SKM-1 treated with dmso at 0.1 percent for 144 hours (cell line): ENCODE measurements around the gene TMPRSS11E.
"Not testable (repeated sequence)": the region's sequence is repeated elsewhere in the genome, so short reads cannot be mapped to it uniquely, and the experiment has no call there.

Experiments
- DNase-seq: peaks from one replicate; lab custom pipeline; 2025; ENCODE audit not compliant: unreplicated experiment; lab: John Stamatoyannopoulos, UW

Gene TMPRSS11E, protein sequence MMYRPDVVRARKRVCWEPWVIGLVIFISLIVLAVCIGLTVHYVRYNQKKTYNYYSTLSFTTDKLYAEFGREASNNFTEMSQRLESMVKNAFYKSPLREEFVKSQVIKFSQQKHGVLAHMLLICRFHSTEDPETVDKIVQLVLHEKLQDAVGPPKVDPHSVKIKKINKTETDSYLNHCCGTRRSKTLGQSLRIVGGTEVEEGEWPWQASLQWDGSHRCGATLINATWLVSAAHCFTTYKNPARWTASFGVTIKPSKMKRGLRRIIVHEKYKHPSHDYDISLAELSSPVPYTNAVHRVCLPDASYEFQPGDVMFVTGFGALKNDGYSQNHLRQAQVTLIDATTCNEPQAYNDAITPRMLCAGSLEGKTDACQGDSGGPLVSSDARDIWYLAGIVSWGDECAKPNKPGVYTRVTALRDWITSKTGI

DNA sequence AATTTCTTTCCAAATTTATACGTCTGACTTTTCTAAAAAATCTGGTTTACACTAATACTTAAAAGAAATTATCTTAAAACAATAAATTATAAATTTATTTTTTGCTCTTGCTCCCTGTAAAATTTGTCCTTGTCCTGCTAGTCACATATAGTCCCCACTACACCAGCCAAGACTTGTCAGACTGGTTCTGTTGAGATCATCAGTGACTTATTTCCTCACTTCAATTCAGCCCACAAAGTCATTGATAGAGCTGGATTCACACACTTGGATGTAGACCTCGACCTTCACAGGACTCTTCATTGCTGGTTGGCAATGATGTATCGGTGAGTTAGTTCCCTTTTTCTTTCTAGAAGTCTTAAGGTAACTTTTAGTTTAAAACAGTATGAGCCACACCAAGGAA lies at the start of gene TMPRSS11E:
TMPRSS11E (plus strand) TSS at position 263 of the 400 bp plus-strand sequence; CDS start at position 313, 50 bp downstream.
- DNase-seq: no peak

DNA sequence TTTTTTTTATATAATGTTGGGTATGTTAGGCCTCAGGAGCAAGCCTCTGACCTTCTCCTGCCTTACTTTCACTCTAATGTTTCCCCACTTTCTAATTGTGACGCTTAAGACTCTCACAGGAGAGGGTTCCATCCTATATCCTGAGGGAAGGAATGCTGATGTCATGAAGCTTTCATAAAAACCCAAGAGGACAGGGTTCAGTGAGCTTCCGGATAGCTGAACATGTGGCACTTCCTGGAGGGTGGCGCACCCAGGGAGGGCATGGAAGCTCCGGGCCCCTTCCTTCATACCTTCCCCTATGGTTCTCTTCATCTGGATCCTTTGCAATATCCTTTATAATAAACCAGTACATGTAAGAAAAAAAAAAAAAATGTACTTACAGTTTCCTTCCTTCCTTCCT lies 48.0 kb upstream of the TMPRSS11E start:
- DNase-seq: no peak

DNA sequence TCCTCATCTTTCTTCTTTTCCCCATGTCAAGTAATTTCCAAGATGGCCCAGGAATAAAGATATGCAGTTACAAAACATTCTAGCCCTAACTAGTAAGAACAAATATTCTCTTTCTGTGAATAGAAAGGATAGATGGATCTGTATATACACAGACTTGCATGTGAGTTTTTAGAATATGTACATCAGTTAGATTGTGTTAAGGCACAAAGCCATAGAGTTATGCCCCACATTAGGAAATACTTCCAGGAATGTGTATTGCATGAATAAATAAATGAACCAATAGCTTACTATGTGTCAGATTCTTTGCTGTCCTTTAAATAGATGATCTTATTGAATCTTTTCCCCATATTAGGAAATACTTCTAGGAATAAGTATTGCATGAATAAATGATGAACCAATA lies 46.0 kb upstream of the TMPRSS11E start:
- DNase-seq: no peak

DNA sequence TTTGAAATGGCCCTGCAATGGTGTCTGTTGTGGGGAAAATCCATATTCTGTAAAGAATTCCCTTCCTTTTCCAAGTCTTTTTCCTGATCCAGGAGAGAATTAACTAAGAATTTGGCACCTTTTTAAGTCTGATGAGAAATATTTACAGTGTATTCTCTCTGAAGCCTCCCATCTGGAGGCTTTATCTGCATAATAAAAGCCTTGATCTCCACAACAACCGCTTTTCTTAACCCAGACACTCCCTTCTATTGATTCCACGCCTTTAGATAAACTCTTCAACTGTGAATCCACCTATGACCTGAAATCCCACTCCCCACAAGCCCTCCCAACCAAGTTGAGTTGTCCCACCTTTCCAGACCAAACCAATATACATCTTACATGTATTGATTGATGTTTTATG lies 43.1 kb upstream of the TMPRSS11E start:
- no peak for DNase-seq

DNA sequence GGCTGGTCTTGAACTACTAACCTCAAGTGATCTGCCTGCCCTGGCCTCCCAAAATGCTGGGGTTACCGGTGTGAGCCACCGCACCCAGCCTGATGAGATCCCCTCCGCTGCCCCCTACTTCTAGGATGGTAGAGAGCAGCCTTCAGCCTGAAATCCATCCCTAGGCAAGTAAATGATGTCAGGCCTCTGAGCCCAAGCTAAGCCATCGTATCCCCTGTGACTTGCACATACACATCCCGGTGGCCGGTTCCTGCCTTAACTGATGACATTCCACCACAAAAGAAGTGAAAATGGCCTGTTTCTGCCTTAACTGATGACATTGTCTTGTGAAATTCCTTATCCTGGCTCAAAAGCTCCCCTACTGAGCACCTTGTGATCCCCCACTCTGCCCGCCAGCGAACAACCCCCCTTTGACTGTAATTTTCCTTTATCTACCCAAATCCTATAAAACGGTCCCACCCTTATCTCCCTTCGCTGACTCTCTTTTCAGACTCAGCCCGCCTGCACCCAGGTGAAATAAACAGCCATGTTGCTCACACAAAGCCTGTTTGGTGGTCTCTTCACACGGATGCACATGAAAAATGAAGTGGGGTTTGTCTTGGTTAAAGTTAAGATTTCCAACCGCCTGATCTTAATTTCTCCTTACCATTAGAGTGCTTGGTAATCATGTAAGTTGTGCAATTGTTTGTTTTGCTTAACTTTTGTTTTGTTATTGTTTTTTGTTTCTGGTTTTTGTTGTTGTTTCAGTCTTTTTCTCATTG lies 41.4 kb upstream of the TMPRSS11E start:
- DNase-seq: not testable (repeated sequence)

DNA sequence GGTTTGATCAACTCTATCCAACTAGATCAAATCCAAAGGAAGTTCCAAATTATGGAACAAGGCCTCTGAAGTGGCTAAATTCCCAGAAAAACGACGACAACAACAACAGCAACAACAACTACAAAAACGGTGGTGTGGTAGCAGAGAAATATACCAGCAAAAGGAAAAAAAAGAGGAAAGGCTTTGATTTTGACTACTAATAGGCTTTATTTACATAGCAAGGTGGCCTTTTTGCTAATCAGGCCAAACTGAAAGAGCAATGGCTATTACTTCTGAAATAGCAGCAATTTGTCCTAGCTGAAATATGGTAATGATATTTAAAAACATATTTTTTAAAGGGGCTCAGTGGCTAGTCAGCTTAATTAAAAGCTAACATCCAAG lies 40.8 kb upstream of the TMPRSS11E start:
- no peak for DNase-seq

DNA sequence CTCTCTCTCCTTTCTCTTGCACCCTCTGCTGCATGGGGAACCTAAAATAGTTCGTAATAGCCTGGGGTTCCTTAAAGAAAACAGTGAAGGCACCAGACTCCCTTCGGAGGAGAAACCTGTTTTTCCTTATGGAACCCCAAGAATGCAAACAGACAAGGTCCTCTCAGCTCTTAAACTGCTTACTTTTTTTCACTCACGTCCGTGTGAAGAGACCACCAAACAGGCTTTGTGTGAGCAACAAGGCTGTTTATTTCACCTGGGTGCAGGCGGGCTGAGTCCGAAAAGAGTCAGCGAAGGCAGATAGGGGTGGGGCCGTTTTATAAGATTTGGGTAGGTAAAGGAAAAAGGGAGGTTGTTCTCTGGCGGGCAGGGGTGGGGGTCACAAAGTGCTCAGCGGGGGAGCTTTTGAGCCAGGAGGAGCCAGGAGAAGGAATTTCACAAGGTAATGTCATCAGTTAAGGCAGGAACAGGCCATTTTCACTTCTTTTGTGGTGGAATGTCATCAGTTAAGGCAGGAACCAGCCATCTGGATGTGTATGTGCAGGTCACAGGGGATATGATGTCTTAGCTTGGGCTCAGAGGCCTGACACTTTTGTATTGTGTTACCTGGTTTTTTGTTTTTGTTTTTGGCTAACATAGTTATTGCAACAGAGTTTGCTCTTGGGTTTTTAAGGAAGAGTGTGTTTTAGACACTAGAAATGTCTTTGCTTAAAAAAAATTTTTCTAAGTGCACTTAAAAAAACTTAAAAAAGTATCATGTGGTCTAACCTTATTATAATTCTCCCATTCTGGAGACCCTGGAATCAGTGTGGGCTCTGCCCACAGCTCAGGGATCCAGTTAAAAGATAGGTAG lies 40.0 kb upstream of the TMPRSS11E start:
- DNase-seq: not testable (repeated sequence)

DNA sequence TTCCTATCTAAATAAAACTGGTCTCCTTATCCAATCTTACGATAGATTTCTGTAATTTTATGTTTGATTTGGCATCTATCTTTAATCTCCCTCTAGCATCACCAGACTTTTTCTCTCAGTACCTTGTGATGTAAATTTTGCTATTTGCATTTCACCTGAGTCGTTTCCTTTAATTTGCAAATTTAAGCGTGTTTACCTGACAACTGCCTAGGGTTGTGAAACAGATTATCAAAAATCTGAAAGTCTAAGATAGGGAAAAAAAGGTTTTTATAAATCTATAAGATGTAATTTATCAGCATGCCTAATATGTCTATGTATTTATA lies 39.4 kb upstream of the TMPRSS11E start:
- no peak for DNase-seq

DNA sequence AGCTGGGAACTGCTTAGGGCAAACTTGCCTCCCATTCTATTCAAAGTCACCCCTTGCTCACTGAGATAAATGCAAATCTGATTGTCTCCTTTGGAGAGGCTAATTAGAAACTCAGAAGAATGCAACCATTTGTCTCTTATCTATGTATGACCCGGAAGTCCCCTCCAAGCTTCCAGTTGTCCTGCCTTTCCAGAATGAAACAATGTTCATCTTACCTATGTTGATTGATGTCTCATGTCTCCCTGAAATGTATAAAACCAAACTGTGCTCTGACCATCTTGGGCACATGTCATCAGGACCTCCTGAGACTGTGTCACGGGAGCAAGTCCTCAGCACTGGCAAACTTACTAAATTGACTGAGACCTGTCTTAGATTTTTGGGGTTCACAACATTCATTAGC lies 37.1 kb upstream of the TMPRSS11E start:
- no peak for DNase-seq

DNA sequence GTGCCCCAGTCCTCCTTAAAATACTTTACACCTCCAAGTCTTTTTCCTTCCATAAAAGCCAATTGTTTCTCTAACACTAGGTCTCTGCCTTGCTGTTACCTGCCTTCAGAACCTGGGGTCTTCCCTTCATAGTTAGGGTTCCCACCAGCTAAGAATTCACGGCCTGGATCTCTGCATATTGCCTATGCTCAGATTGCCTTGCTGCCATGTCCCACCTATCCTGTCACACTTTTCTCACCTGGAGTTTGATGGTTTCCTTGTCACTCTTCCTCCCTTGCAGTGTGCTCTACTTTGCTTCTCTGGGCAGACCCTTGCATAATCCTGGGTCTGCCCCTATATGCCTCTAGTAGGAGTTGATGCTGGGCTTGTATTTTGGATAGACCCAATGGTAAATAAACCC lies 36.6 kb upstream of the TMPRSS11E start:
- DNase-seq: no peak

DNA sequence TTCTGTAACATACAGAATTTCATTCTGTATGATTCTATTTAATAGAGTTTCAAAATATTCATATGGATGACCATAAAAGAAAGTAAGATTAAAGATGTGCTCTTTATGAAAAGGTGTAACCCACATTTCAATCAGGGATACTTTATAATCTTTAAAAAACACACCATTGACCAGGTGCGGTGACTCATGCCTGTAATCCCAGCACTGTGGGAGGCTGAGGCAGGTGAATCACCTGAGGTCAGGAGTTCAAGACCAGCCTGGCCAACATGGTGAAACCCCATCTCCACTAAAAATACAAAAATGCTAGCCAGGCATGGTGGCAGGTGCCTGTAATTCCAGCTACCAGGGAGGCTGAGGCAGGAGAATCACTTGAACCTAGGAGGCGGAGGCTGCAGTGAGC lies 35.2 kb upstream of the TMPRSS11E start:
- not testable (repeated sequence) for DNase-seq

DNA sequence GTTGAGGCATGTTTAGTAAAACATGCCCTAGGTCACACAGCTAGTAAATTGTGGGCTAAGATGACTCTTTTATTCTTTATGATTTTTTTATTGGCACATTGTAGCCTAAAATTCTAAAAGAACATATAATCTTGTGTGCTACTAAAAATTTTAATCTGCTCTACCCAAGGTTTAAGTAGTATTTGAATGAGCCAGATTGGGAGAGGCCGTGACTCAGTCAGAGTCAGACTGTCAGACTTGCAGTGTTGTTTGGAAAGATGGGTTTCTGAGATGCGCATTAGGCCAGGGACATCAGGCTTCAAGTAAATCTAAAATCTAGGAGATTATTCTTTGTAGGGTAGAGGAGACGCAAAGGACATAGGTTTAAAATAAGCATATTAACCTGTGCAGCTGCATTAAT lies 30.7 kb upstream of the TMPRSS11E start:
- no peak for DNase-seq

DNA sequence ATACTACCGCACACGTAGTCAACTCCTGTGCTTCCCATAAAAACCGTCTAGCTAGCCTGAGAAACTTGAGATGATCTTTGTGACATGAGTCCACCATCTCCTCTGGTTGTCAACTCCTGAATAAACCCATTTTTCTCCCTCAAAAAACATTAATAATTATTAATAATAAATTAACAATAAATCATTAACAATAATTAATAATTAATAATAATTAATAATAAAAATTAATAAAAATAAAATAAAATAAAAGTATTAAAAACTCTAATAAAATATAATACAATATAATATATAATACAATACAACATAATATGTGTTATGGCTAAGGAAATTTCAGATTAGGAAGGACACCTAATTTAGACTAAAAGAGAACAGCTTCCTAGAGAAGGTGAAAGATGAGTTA lies 20.7 kb upstream of the TMPRSS11E start:
- DNase-seq: no peak

DNA sequence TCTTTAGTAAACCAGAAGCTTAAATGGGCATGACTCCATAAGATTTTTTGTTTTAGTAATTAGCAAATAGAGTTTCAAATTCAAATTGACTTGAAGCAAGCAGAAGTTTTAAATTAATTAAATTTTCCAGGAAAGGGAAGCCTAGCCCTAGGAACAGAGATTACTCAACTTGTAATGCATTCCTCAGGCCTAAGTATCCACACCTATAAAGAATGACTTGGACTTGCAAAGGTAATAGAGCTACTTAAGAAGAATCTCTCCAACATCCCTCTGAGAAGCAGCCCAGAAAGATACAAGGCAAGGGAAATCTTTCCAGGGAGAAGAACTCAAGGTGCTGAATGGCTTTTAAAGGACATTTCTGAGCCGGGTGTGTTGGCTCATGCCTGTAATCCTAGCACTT lies 16.9 kb upstream of the TMPRSS11E start:
- DNase-seq: no peak

DNA sequence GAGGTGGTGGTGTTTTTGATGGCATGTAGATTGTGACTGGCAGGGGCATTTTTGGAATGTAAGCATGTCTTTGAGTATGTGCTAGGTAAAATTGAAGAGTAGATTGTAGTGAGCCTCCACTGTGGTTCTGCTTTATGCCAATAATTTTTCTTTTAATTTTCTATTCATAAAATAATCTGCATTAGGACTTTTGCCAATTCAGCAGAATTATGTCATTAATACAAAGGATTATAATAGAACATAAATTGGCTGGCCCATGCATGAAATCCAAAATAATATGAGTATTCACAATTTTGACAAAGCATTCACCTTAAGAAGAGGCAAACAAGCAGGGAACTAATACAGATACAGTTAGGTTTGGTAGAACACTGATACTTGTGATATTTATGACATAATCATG lies 14.9 kb upstream of the TMPRSS11E start:
- DNase-seq: no peak

DNA sequence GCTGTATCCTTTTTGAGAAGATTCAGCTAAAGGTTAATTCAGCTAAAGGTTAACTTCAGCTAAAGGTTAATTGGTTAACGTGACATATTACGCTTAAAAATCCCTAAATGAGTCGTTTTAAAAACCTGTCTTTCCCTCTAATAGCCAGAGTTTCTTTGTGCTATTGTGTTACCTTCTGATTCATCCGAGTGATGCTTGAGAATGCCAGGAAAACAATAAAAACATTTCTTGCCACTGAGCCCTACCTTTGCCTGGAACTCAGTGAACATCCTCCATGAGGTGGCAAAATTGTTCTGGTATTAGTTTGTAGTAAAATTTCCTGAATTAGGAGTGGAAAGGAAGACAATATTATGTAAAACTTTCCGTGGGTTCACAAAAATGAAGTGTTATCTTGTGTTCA lies 13.7 kb upstream of the TMPRSS11E start:
- DNase-seq: no peak

DNA sequence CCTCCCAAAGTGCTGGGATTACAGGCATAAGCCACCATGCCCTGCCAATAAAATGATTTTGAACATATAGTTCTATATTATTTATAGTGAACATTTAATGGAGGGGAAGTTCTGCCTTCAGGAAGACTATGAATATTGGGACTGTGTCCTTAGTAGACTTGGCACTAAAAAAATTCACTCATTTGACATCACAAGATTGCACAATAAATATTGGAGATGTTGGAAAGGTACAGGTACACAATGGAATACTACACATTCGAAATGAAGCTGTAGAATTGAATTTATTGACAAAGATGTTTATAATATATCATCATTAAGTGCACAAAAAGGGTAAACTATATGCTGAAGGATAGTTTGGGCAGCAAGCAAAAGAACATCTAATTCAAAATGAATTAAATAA lies 13.0 kb upstream of the TMPRSS11E start:
- no peak for DNase-seq

DNA sequence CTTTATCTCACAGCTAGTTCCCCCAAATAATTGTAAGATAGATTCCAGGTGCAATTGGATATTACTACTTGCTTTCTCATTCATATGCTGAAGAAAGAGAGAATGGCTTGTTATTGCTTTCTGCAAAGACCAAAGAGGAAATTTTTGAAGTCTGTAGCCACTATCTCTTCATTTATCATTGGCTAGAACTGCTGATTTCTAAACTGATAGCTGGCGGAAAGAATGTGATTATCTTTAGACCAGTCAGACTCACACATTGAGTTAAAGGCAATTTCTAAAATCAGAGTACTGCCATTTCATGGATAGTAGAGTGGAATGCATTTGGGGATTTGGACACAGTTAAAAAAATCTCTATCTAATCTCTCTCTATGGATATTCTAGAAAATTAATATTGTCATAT lies 12.4 kb upstream of the TMPRSS11E start:
- no peak for DNase-seq

DNA sequence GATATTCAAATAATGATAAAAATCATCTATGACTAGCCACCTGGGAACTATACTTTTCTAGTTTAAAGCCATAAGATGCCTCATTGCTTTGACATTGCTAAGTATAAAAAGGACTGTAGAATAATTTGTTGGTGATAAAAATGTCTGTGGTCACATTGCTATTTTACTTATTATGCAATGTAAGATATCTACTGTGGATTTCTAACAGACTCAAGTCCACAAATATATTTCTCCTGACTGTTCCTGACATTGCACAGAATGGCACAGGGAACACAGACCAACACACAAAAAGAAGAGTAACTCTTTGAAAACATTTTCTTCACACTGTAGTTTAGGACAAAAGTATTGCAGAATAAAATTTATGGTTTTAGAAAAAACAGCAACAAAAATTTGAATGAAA lies 2.2 kb upstream of the TMPRSS11E start:
- DNase-seq: no peak

DNA sequence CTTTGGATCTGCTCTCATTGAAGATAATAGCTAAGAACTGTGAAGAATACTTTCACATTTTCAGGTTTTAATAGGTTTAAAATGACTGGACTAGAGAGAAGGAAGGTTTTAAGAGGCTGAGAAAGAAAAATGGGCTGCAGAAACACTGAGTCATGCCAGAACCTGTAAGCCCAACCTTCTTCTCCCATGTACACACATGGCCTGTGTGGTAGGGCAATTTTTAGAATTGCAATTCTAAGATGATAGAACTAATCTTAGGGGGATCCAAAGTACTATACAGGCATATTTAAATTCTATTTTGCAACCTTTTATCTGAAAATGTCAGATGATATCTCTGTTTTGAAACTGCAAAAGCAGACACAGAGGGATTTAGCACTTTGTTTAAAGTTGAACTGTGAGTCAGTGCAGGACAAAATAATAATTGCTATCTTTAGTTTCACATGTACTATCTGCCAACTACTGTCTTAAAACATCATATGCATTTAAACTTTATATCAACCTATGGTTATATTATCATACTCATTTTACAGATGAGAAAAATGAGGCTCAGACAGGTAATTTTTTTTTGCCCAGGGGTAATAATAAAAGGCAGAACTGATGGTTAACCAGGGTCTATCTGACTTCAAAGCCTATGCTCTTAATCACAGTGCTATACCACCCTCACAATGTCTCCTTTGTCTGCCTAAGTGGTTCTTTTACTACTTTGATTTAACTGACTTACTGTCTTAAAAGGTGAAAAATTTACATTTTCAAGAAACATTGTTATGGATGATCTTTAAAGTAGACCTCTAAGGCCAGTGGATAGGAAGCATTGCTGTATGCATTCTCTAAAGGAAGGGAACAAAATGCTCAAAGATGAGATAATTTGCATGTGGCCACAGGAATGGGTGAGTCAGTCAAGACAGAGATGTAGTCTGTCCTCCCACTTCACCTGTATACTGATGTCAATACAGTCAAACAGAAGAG lies 4.3 kb downstream of the TMPRSS11E start:
- DNase-seq: no peak

DNA sequence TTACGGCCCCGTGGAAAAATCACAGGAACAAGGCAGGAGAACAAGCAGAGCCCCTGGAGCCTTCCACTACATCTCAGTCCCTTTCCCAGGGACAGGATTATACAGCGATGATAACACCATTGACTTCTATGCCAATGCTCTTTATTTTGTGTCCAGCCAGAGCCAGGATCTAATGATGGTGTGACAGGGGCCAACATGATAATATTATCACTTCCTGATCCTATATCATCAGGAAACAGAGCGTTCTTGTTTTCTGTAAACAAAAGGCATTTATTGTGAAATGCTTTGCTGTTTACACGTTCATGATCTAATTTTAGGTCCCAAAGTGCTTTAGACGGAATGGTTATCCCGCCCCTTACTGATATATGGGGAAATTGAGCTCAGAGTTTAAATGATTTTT lies 12.8 kb downstream of the TMPRSS11E start:
- no peak for DNase-seq
